ENCODE results near the gene TCP11L1.
"Not testable (repeated sequence)": the region's sequence is repeated elsewhere in the genome, so short reads cannot be mapped to it uniquely, and the experiment has no call there.

TCP11L1 gene

DNA sequence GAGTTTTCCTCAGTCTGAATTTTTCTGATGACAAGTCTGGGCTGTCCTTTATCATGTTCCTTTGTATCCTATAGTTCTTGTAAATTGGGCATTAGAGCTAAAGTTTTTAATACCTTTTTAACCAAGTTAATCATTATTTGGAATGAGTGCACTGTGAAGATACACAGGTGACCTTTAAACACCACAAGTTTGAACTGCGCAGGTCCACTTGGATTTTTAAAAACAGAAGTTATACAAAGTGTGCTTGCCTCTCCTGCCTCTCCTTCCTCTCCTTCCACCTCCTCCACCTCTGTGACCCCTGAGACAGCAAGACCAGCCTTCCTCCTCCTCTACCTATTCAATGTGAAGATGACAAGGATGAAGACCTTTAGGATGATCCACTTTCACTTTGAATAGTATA is 4.4 kb upstream of the TCP11L1 start:
- DNase-seq: no peak

DNA sequence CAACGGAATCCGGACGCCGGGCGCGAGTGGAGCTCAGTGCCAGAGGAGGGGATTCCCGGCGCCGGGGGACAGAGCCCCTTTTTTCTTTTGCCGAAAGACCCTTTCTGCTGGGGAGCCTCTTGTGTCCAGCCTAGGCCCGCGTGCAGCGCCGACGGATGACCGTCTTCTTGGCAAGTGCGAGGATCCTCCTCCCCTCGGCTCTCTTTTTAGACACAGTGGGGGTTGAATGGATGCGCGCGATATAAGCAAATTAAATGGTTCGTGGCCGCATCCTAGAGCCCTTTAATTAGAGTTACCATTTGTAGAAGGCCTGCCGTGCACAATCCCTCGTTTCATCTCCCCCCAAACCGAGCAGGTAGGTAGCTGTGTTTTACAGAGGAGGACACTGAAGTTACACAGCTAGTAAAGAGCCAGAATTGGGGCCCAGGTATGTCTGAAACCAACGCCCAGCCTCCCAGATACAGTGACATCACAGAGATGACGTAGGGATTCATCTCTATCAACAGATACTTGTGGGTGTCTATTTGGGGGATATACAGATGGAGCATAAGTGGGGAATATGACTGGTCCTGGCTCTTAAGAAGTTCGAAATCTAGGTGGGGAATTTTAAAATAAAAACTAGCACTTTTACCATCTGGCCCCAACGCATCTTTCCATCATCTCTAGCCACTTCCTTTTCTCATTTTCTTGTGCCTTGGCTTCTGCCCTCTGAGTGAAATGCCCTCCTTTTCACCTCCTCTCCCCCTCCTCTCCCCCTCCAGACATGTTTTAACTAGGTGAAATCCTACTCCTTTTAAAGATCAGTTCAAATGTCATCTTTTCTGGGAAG is 875 bp downstream of the TCP11L1 start:
- peak; percentile 35 for DNase-seq

DNA sequence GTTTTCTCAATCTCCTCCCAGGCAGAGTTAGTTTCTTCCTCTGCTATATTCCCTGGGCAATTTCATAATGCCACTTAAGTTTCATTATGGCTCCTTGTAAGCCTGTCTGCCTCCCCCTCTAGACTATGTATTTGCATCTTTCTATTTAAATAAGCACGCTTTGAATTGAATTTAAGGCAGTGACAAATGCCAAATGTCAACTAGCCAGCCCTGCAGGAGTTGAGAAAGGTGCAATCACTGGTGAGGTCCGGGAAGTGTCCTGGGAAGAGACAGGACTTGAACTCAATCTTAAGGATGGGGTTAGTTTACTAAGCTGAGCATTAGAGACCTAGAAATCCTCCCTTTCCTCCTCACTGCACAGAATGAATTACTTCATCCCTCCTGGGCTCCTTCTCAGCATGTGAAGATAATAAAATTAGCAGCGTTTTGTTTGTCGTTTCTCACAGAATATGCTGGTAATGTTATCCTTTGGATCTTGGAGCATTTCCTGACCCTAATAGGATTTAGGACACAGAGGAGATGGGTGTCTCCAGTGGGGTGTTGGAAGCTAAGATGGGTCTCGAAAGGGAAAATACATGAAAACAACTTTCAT is 1.6 kb downstream of the TCP11L1 start:
- no peak for DNase-seq

DNA sequence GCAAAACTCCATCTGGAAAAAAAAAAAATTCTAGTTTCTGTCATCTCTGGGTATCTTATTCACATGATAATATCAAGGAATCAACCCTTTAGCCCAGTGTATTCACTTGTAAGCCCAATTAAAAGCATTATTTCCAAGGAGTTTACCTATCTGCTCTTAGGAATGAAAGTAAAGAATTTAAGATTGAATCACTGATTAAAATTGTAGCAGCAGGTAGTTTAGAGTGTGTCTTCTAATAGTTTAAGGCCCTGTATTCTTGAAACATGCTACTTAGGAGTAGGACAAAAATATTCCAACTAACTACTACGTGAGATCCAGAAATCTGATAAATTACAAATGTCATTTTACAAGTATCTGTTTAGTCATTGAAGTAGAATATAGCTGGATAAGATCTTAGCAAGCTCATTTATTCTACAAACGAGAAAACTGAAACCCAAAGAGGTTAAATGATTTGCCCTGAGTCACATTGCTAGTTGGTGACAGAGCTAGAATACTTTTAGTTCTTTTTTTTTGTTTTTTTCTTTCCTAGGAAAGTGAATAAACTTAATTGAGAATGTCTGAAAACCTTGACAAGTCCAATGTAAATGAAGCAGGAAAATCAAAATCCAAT is 4.0 kb downstream of the TCP11L1 start:
- no peak for DNase-seq

DNA sequence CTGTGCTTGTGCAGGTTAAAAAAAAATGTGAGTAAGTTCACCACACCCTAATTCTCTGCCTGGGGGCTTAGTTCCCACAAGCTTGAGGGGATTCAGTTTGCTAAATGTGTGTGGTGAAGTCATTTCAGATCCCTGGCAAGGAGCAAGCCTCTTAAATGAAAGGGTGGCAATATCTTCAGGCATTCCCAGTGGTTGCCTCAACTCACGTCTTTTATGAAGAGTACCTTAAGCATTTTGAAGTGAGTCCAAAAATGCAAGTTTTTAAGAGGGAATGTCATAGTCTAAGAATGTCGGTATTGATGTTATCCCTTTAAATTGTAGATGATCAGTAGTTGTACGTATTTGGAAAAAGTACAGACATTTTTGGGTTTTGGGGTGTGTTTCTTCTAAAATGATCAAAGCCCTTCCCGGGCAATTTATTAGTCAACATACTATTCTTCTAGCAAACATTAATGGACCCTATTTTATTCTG is 4.9 kb downstream of the TCP11L1 start:
- DNase-seq: no peak

DNA sequence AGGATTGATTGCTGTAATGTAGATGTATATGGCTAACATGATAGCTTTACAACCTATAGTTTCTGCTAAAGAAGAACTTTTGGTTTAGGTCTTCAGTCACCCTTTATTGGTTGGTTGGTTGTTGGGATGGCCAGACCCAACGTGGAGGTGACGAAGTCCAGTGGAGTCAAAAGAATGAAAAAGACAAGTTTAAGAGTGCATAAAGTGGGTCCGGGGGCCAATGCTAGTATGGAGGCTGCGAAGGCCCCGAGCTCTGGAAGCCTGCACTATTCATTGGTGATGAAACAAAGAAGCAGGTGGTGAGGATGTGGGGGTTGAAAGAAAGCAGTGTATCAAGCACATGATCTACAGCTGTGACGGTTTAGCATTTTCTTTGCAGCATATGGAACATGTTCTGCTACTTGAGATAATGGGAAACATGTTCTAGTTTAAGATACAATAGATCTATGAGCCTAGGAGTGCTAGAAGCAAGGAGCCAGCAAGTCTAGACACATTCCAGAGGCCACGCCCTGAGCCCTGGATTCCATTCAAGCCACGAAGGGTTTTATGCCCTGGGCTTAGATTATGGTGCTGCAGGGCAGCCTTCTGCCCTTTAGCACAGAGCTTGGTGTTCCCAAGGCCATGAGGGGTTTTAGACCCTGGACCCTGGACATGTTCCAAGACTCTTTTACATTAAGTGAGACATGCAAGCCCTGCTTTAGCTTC is 6.3 kb downstream of the TCP11L1 start:
- no peak for DNase-seq

DNA sequence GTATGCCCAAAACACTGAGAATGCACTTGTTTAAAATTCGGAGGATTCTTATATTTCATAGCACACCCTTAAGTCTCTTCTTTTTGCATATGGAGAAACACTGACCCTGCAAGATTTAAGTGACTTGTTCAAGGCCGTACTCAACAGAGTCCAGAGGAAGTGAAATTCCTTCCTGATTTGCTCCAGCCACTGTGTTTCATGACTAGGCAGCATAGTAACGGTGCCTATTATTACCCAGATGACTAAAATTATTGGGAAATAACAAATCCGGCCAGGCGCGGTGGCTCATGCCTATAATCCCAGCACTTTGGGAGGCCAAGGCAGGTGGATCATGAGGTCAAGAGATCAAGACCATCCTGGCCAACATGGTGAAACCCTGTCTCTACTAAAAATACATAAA is 9.3 kb downstream of the TCP11L1 start:
- not testable (repeated sequence) for DNase-seq

DNA sequence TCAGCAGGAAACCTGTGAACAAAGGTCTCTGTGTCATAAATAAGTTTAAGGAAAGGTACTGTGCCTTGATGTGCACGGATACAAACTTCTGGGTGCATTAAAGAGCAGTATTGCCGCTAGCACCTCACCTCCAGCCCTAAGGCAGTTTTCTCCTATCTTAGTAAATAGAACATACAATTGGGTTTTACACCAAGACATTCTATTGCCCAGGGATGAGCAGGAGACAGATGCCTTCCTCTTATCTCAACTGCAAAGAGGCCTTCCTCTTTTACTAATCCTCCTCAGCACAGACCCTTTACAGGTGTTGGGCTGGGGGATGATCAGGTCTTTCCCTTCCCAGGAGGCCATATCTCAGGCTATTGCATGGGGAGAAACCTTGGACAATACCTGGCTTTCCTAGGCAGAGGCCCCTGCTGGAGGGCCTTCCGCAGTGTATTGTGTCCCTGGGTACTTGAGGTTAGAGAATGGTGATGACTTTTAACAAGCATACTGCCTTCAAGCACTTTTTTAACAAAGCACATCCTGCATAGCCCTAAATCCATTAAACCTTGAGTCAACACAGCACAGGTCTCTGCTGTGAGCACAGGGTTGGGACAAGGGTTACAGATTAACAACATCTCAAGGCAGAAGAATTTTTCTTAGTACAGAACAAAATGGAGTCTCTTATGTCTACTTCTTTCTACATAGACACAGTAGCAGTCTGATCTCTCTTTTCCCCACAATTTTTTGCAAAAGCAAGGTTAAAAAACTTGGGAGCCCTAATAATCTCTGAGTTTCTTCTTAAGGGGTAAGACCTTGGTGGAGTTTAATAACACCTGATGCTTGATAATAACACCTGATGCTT is 10.4 kb downstream of the TCP11L1 start:
- DNase-seq: not testable (repeated sequence)

DNA sequence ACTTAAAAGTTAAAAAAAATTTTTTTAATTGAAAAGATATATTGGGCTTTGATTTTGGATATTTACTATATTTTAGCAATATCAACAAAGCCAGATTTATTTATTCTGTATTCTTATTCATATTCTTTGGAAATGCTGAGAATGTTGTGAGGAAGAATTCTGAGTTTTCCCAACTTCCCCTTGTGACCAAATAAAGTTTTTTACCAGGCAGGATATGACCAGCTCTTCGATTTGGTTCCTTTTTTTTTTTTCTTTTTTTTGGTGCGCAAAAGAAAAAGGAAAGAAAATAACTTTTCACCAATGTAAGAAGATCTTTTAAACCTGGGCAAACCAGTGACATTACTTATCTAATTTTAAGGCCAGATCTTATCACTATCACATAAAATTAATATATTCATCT is 12.9 kb downstream of the TCP11L1 start:
- DNase-seq: no peak

DNA sequence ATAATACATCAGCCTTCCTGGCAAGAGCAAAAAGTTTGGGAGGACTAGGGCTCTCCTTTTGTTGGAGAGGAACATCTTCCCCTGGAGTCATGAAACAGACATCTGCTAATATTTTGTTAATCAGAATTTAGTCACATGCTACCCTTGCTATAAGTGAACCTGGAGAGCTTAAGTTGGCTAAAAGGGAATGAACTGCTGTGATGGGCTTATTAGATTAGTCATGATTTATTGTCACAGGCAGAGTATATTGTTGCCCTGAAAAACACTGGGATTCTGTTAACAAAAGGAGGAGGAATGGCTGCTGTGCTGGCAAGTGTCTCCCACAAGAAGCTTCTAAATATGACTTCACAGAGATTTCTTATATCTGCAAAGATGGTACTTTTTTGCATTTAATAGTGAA is 16.0 kb downstream of the TCP11L1 start:
- DNase-seq: no peak

DNA sequence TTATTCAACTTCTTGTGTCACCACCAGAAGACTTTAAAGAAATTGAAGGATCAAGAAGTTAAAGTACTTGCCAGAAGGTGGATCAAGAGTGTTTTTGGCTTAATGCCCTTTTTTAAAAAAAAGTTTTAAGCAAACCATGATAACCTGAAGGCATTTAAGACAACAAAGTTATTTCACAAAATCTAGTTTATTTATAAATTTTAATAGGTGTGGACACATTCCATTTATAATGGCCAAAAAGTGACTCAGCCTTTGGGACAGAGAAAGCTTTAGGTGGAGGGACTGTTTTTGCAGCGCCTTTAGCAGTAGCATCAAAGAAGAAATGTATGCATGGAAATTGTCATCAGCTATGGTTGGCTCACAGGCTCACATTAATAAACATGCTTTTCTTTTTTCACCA is 17.9 kb downstream of the TCP11L1 start:
- DNase-seq: no peak

DNA sequence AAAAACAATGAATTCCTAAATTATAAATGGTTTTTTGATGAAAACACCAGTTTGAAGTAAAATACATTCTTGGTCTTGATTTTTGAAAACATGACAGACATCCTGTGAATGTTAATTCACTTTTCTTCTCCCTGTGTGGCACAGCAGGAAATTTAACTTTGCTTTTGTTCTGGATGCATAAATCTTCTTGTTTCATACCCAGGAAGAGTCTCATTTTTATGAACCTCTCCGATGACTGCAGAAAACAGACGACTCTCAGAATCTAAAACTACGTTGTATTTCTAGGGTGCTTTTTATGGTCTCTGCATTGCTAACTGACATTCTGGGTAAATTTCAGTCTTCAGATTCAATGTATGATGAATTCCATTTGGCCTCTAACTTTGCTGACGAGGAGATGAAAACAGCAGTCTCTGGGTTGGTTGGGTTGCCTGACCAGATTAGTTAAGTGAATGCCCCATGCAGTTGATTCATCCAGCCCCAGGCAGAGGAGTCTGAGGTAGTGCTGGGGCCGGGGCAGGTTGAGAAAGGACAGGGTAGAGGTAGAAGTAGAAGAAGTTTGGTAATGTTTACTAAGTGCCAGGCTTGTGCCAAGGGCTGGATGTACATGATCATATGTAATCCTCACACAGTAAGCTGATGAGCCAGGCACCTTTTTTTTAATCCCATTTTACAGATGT is 20.1 kb downstream of the TCP11L1 start:
- DNase-seq: no peak

DNA sequence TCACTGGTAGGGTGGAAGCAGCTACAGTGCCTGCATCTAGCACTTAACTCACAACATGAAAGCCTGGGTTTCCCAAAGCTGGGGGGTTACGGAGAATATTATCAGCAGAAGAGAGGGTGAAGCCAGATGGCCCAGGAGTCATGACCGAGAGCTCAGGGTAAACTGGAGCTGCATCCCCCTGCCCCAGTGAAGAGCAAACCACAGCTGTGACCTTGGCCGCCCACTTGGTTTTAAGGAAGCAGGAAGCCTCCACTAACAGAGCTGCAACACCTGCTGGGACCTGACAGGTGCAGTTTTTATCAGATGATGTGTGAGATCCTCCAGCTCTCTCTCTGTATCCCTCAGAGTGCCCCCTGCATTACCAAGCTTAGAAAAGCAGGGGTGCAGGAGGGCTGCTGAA is 20.9 kb downstream of the TCP11L1 start:
- no peak for DNase-seq

DNA sequence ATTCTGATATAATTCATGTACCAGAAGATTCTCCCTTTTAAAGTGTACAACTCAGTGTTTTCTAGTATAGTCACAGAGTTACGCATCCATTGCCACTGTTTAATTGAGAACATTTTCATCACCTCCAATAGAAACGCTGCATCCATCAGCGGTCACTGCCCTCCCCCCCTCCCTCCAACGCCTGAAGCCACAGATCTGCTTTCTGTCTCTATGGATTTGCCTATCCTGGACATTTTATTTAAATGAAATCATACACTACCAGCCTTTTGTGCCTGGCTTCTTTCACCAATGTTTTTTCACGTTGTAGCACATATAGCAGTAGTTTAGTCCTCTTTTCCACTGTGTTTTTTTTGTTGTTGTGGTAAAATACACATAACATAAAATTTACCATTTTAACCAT is 22.8 kb downstream of the TCP11L1 start:
- no peak for DNase-seq

DNA sequence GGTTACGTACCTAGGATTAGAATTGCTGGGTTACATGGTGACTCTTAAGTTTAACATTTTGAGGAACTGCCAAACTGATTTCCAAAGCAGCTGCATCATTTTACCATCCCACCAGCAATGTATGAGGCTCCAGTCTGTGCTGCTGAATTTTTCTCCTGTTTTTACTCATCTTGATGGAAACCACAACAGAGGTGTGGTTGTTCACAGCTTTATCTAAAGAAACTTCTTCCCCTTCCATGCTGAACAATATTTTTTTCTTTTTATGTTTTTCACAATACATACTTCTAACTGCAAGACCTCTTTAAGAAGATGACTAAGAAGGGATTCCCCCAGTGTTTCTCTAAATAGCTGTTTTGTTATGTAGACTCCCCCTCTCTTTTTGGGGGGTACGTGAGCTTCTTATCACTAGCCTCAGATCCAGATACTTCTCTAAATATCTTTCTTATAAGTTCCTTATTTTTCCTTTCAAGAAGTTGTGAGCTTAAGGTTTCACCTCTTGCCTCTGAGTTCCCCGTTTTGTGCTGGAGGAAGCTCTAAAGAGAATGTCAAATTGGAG is 24.0 kb downstream of the TCP11L1 start:
- DNase-seq: no peak

DNA sequence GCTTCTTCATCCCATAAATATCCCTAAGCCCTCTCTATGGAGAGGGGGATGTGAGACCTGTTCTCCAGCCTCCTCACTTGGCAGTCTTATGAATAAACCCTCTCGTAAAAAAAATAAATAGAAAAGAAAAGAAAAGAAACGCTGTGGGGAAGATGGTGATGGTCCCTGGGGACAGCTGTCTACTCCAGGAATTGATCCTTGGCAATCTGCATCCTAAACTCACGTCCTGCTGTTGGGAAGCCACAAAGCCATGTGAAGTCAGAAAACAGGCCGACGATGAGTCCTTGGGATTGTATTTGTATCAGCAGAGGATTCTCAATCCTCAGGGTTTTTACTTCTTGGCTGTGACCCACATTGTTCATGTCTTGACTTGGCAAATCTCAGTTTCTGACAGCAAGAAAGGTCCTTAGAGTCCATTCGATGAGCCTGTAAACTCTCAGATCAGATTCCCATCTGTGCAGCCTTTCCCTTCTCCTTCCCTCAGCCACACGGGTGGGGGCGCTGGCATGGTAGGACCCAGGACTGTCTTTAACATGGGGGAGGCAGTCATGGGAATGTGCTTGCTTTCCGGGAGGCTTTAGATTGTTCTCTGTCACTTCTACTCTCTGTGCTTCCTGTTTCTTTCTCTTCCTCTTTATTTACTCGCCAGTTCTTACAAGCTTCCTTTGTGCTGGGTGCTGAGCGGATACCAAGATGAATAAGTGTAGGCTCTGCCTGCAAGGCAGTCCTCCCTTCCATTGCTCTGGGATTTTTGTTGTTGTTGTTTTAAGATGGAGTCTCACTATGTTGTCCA is 24.9 kb downstream of the TCP11L1 start:
- DNase-seq: no peak

DNA sequence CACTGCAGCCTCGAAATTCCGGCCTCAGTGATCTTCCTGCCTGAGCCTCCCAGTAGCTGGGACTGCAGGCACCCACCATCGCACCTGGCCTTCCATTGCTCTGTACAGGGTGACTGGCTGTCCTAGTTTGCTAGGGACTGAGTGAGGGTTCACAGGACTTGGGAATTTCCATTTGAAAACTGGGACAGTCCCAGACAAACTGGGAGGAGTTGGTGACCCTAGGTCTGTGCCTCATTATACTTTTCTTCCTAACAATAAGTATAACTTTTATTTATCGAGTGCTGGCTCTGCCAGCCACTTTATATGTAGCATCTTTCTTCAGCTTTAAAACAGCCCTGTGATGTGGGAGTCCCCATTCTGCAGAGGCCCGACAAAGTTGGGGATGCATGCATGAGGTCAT is 25.5 kb downstream of the TCP11L1 start:
- no peak for DNase-seq

DNA sequence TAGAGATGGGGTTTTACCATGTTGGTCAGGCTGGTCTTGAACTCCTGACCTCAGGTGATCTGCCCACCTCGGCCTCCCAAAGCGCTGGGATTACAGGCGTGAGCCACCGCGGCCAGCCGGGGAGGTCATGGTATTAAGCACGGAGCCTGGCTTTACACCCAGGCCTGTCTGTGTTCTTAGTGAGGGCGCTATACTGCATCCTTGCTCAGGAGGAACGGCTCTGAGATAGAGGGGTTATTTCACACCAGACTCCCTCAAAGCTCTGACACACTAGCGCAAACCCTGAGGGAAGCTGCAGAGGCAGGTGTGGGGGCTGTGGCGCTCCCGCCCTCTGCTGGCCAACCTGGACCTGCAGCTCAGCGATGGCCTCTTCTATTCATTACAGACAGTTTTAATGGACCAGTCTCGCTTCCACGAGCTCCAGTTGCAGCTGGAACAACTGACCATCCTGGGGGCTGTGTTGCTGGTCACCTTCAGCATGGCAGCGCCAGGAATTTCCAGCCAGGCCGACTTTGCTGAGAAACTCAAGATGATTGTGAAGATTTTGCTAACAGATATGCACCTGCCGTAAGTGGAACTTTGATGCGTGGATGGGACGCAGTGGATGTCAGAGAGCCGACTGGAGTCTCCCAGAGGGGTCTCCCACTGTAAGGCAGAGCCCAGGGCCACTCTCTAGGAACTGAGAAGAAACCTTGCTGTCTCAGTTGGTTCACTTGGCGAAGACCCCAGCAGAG is 26.2 kb downstream of the TCP11L1 start:
- DNase-seq: peak; percentile 66

DNA sequence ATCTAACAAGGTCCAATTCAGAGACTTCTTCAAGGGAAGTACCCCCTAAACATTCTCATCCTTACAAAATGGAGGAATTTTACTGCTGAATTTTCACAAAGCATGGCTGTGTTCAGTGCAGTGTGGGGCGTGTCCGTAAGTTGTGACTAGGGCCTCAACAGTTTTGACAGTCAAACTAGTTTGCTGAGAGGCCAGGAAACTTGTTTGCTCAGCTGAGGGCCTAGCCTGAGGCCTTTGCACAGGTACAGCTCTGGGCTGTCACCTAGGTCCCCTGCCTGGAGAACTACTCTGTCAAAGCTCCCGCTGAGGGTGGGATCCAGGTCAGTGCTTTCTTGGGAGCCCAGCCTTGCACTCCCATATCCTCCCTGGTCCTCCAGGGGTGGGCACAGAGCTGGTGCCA is 27.9 kb downstream of the TCP11L1 start:
- no peak for DNase-seq

Measured in activated CD4-positive, CD25-positive, alpha-beta regulatory T cell treated with anti-CD3 and anti-CD28 coated beads, Interleukin-2, amount 50 U/mL, for 72 hours (primary cell).